Ishikawa (cell line): ENCODE measurements around the gene RPL38.

ENCODE experiments used
- CEBPB ChIP-seq: IDR thresholded peaks from 2 replicates; pipeline ENCODE4 v1.6.1; 2012
- CREB1 ChIP-seq: IDR thresholded peaks from 2 replicates; pipeline ENCODE4 v1.6.1; 2012; ENCODE audit warnings: low read depth
- EGR1 ChIP-seq: IDR thresholded peaks from 2 replicates; pipeline ENCODE4 v1.6.1; 2012
- EP300 ChIP-seq: IDR thresholded peaks from 2 replicates; pipeline ENCODE4 v1.6.1; 2012; ENCODE audit warnings: borderline replicate concordance
- FOXM1 ChIP-seq: IDR thresholded peaks from 2 replicates; pipeline ENCODE4 v1.6.1; 2012; ENCODE audit warnings: low read depth, borderline replicate concordance
- NFIC ChIP-seq: IDR thresholded peaks from 2 replicates; pipeline ENCODE4 v1.6.1; 2012
- RAD21 ChIP-seq: IDR thresholded peaks from 2 replicates; pipeline ENCODE4 v1.6.1; 2012; ENCODE audit warnings: low read depth
- TAF1 ChIP-seq: IDR thresholded peaks from 2 replicates; pipeline ENCODE4 v1.6.1; 2012; ENCODE audit warnings: low read depth, mild to moderate bottlenecking
- TCF12 ChIP-seq: IDR thresholded peaks from 2 replicates; pipeline ENCODE4 v1.6.1; 2012; ENCODE audit warnings: low read depth
- TEAD4 ChIP-seq: IDR thresholded peaks from 2 replicates; pipeline ENCODE4 v1.6.1; 2012
- YY1 ChIP-seq: IDR thresholded peaks from 2 replicates; pipeline ENCODE4 v1.6.1; 2012; ENCODE audit warnings: low read depth
- ZBTB7A ChIP-seq: IDR thresholded peaks from 2 replicates; pipeline ENCODE4 v1.6.1; 2012; ENCODE audit warnings: low read depth
- TF ChIP-seq, protein P1 (sequence below): IDR thresholded peaks from 2 replicates; pipeline ENCODE4 v1.6.1; 2012
- TF ChIP-seq, protein P2 (sequence below): IDR thresholded peaks from 2 replicates; pipeline ENCODE4 v1.6.1; 2012; ENCODE audit warnings: low read depth, mild to moderate bottlenecking
- TF ChIP-seq, protein P3 (sequence below): IDR thresholded peaks from 2 replicates; pipeline ENCODE4 v1.6.1; 2012

Gene RPL38

DNA sequence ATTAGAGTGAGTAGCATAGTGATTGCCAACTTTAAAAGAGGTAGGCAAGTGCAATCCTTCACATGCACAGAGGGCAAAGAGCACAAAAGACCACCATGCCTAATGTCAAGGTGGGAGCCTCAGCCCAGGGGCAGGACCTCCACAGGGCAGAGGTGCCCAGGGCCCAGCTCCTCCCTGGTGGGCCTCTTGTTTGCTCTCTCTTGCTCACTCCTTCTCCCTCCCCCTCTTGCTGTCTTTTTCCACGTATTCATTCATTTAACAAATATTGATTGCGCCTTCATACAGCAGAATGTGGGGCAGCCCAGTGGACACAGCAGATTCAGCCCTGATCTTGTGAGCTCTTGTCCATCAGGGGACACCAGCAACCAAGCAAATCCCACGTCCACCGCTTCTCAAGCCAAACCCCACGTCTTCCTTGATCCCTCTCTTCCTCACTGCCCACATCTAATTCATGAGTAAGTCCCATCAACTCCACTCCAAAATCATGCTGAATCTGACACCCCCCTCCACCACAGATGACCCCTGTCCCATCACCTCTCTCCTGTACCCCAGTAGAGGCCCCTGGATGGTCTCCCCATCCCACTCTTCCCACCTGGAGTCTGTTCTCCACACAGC, 44.1 kb upstream of the RPL38 start:
- TF ChIP-seq FOXM1 (no peak), TEAD4 (no peak), EP300 (no peak), ZBTB7A (no peak), EGR1 (no peak), NFIC (no peak), TAF1 (no peak), CEBPB (no peak), YY1 (no peak), RAD21 (no peak), TCF12 (no peak), CREB1 (no peak)
- TF ChIP-seq, protein P1, sequence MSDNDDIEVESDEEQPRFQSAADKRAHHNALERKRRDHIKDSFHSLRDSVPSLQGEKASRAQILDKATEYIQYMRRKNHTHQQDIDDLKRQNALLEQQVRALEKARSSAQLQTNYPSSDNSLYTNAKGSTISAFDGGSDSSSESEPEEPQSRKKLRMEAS = no peak
- TF ChIP-seq, protein P2, sequence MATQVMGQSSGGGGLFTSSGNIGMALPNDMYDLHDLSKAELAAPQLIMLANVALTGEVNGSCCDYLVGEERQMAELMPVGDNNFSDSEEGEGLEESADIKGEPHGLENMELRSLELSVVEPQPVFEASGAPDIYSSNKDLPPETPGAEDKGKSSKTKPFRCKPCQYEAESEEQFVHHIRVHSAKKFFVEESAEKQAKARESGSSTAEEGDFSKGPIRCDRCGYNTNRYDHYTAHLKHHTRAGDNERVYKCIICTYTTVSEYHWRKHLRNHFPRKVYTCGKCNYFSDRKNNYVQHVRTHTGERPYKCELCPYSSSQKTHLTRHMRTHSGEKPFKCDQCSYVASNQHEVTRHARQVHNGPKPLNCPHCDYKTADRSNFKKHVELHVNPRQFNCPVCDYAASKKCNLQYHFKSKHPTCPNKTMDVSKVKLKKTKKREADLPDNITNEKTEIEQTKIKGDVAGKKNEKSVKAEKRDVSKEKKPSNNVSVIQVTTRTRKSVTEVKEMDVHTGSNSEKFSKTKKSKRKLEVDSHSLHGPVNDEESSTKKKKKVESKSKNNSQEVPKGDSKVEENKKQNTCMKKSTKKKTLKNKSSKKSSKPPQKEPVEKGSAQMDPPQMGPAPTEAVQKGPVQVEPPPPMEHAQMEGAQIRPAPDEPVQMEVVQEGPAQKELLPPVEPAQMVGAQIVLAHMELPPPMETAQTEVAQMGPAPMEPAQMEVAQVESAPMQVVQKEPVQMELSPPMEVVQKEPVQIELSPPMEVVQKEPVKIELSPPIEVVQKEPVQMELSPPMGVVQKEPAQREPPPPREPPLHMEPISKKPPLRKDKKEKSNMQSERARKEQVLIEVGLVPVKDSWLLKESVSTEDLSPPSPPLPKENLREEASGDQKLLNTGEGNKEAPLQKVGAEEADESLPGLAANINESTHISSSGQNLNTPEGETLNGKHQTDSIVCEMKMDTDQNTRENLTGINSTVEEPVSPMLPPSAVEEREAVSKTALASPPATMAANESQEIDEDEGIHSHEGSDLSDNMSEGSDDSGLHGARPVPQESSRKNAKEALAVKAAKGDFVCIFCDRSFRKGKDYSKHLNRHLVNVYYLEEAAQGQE = no peak
- TF ChIP-seq, protein P3, sequence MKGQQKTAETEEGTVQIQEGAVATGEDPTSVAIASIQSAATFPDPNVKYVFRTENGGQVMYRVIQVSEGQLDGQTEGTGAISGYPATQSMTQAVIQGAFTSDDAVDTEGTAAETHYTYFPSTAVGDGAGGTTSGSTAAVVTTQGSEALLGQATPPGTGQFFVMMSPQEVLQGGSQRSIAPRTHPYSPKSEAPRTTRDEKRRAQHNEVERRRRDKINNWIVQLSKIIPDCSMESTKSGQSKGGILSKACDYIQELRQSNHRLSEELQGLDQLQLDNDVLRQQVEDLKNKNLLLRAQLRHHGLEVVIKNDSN = no peak

DNA sequence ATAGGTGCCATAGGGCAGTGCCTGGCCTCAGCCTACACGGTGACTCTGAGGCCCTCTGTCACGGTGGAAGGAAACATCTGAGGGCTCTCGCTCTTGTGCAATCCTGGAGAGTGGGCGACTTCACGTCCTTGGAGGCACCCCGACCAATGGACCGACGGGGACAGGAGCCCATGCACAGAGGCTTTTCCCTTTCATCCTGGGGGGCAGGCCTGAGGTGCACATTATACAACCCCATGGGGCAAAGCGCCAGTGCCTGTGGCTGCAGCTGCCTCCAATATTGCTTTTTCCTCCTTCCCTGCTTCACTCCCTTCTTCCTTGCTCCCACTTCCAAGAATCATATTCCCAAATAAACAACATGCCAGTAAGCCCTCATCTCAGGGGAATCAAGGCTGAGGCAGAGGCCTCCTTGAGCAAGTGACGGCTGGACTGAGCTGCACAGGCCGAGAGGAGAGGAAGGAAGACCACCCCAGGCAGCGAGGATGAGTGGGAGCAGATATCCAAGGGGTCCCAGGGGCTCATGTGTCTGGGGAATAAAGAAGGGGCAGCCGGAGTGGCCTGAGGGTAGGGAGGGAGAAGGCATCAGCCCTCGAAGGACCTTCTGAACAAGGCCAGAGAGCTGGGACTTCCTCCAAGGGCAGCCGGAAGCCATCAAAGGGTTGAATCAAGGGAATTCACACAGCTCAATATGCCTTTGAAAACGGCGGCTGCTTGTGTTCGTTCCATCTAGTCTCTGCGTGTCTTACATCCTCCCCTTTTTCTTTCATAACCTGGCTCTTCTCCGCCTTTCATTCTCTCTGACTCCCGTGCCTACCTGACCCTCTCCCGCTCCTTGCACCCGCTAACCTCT, 42.6 kb upstream of the RPL38 start:
- TF ChIP-seq ZBTB7A = no peak
- TF ChIP-seq, protein P1 = no peak
- no peak for TF ChIP-seq NFIC
- TF ChIP-seq EGR1 = no peak
- no peak for TF ChIP-seq RAD21
- TF ChIP-seq YY1 = no peak
- TF ChIP-seq, protein P2 = no peak
- TF ChIP-seq TCF12 = no peak
- no peak for TF ChIP-seq CEBPB
- TF ChIP-seq, protein P3 = no peak
- TF ChIP-seq TEAD4 = no peak
- TF ChIP-seq TAF1 = no peak
- no peak for TF ChIP-seq EP300
- no peak for TF ChIP-seq CREB1
- TF ChIP-seq FOXM1 = no peak

DNA sequence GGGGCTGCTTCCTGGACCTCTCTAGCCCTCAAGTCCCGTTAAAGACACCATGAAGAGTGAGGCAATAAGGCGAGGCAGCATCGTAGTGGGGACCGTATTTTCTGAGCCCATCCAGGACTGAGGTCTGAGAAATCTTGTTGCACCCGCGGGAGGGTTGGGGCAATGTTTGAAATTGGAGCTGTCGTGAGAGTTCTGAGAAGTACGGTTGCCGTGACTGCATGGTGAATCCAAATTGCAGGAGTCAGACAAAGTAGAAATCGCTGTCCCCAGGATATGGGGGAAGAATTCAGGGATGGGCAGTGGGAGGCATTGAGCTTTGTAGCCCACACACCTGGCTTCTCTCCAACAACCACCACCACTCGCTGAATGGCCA, 42.0 kb upstream of the RPL38 start:
- TF ChIP-seq RAD21 (no peak), CREB1 (no peak), YY1 (no peak), ZBTB7A (no peak), EP300 (no peak), FOXM1 (no peak), TEAD4 (no peak), CEBPB (no peak), NFIC (no peak), TAF1 (no peak), EGR1 (no peak), TCF12 (no peak)
- TF ChIP-seq, protein P2 = no peak
- TF ChIP-seq, protein P3 = no peak
- TF ChIP-seq, protein P1 = no peak
